Skin epidermis (tissue), 12 donors: ENCODE data around the gene TMCO4.

Experiments
- H3K27ac ChIP-seq, 21 experiments: fragments of 200-600 bp; sonication (generic) in 11 of 21; one replicate each; pipeline ENCODE4 v1.5.0; 2020; ENCODE audit warnings: mild to moderate bottlenecking in 3 of 21, inconsistent platforms in 2 of 21, moderate library complexity in 2 of 21
- H3K4me3 ChIP-seq, 7 experiments: fragments of 200-600 bp; sonication (generic) in 2 of 7; one replicate each; pipeline ENCODE4 v1.5.0; 2020; ENCODE audit warnings: inconsistent platforms in 2 of 7, mild to moderate bottlenecking in 2 of 7, moderate library complexity in 1 of 7

The TMCO4 gene

GRCh38 chr1:19757641-19758040, 42.1 kb downstream of the TMCO4 start:
- no peak overlapping the region for H3K27ac ChIP-seq

GRCh38 chr1:19756480-19756879, 43.2 kb downstream of the TMCO4 start:
- H3K4me3 ChIP-seq, result no peak overlapping the region
- H3K27ac ChIP-seq, result no peak overlapping the region

More at GRCh38 chr1:19757641-19758040, 42.1 kb downstream of the TMCO4 start:
- no peak overlapping the region for H3K4me3 ChIP-seq

- H3K27ac ChIP-seq, result no peak overlapping the region
- no peak overlapping the region for H3K4me3 ChIP-seq
These were observed 45.2 kb downstream of the TMCO4 start for GRCh38 chr1:19754482-19754881.

- no peak overlapping the region for H3K27ac ChIP-seq
These were observed 47.5 kb downstream of the TMCO4 start for GRCh38 chr1:19752083-19752696.

GRCh38 chr1:19750882-19751276, 48.8 kb downstream of the TMCO4 start:
- Histone ChIP-seq H3K27ac (no peak overlapping the region), H3K4me3 (no peak overlapping the region)

More at GRCh38 chr1:19752083-19752696, 47.5 kb downstream of the TMCO4 start:
- H3K4me3 ChIP-seq, result no peak overlapping the region

- no peak overlapping the region for H3K27ac ChIP-seq
- H3K4me3 ChIP-seq, result no peak overlapping the region
These were observed 49.4 kb downstream of the TMCO4 start for GRCh38 chr1:19750101-19750881.

- no peak overlapping the region for H3K27ac ChIP-seq
- no peak overlapping the region for H3K4me3 ChIP-seq
These were observed 50.0 kb downstream of the TMCO4 start for GRCh38 chr1:19749685-19750084.

GRCh38 chr1:19747761-19748160, 52.0 kb downstream of the TMCO4 start:
- Histone ChIP-seq H3K27ac (no peak overlapping the region), H3K4me3 (no peak overlapping the region)

GRCh38 chr1:19744886-19745285, 54.8 kb downstream of the TMCO4 start:
- no peak overlapping the region for H3K4me3 ChIP-seq
- H3K27ac ChIP-seq, result no peak overlapping the region

- Histone ChIP-seq H3K4me3 (no peak overlapping the region), H3K27ac (no peak overlapping the region)
These were observed 55.4 kb downstream of the TMCO4 start for GRCh38 chr1:19744335-19744743.

- Histone ChIP-seq H3K27ac (no peak overlapping the region), H3K4me3 (no peak overlapping the region)
These were observed 55.9 kb downstream of the TMCO4 start for GRCh38 chr1:19743793-19744192.

- Histone ChIP-seq H3K27ac (no peak overlapping the region), H3K4me3 (no peak overlapping the region)
These were observed 56.5 kb downstream of the TMCO4 start for GRCh38 chr1:19743180-19743579.

GRCh38 chr1:19739628-19740027, 60.1 kb downstream of the TMCO4 start:
- H3K4me3 ChIP-seq, result no peak overlapping the region
- no peak overlapping the region for H3K27ac ChIP-seq

- H3K4me3 ChIP-seq, result no peak overlapping the region
- H3K27ac ChIP-seq, result no peak overlapping the region
These were observed 61.0 kb downstream of the TMCO4 start for GRCh38 chr1:19738669-19739068.

GRCh38 chr1:19738076-19738475, 61.6 kb downstream of the TMCO4 start:
- no peak overlapping the region for H3K27ac ChIP-seq

GRCh38 chr1:19737104-19737825, 62.5 kb downstream of the TMCO4 start:
- no peak overlapping the region for H3K27ac ChIP-seq
- no peak overlapping the region for H3K4me3 ChIP-seq

More at GRCh38 chr1:19738076-19738475, 61.6 kb downstream of the TMCO4 start:
- H3K4me3 ChIP-seq, result no peak overlapping the region

- H3K4me3 ChIP-seq, result no peak overlapping the region
- peak overlapping the region in 2 of 21 experiments; percentile 19 to 42 for H3K27ac ChIP-seq
These were observed 64.1 kb downstream of the TMCO4 start for GRCh38 chr1:19735440-19736127.

GRCh38 chr1:19734472-19734999, 65.2 kb downstream of the TMCO4 start:
- H3K27ac ChIP-seq, result no peak overlapping the region

GRCh38 chr1:19734056-19734455, 65.7 kb downstream of the TMCO4 start:
- no peak overlapping the region for H3K4me3 ChIP-seq
- H3K27ac ChIP-seq, result no peak overlapping the region

More at GRCh38 chr1:19734472-19734999, 65.2 kb downstream of the TMCO4 start:
- no peak overlapping the region for H3K4me3 ChIP-seq

- no peak overlapping the region for H3K27ac ChIP-seq
- no peak overlapping the region for H3K4me3 ChIP-seq
These were observed 66.1 kb downstream of the TMCO4 start for GRCh38 chr1:19733615-19734014.
